AG04450 (cell line): ENCODE measurements around the gene GGN. TPM values are rescaled to one million over a fixed set of nuclear protein-coding genes. Genes with fewer than 3 reads are reported as not detected.
A peak's percentile ranks its signal among the peaks of the same experiment; 100 is the strongest.

Source experiments
- CTCF ChIA-PET: fragments of 300-600, 350-600 bp; formaldehyde crosslinking; extraction: SDS; loops from one replicate; lab custom pipeline; 2022; ENCODE audit warnings: antibody characterized with exemption, inconsistent platforms; lab: Charles Lee
- POLR2A ChIA-PET: fragments of 350-600 bp; formaldehyde crosslinking; extraction: SDS; loops from one replicate; lab custom pipeline; 2021; ENCODE audit warnings: antibody characterized with exemption, inconsistent platforms; lab: Yijun Ruan, JAX
- DNase-seq: peaks from one replicate; pipeline ENCODE4 v3.0.0-alpha.2; 2011; ENCODE audit warnings: low read depth, low spot score
- H3K27ac ChIP-seq: one replicate; pipeline ENCODE4 v1.5.1; 2012; ENCODE audit warnings: low read depth, low read length, control low read depth
- H3K27me3 ChIP-seq: one replicate; pipeline ENCODE4 v1.6.0; 2012; ENCODE audit warnings: low read length; ENCODE audit not compliant: control insufficient read depth, insufficient read depth
- H3K4me3 ChIP-seq: 2 replicates; pipeline ENCODE4 v1.5.1; 2011; ENCODE audit warnings: mild to moderate bottlenecking, low read depth, low read length, control low read depth
- H3K9me3 ChIP-seq: 2 replicates; pipeline ENCODE4 v1.5.1; 2012; ENCODE audit warnings: low read length; ENCODE audit not compliant: control insufficient read depth, insufficient read depth
- CTCF ChIP-seq: IDR thresholded peaks from 2 replicates; pipeline ENCODE4 v1.5.1; 2011; ENCODE audit warnings: low read depth, low read length, control low read depth, inconsistent platforms
- polyA plus RNA-seq: library from polyadenylated mRNA; depleted of rRNA; stranded (reverse); fragments of >200 nt; gene quantifications from 2 replicates; pipeline ENCODE4 v1.2.3, GENCODE V29; 2011

GGN gene
- polyA plus RNA-seq, 1 experiment, result 0.15 TPM

GRCh38 chr19:38374332-38375097 is 13.3 kb downstream of the GGN start, which contains the start of gene PSMD8:
PSMD8 (plus strand) TSS chr19:38374571; CDS start chr19:38374602, 31 bp downstream.
- DNase-seq, result peak; percentile 95
- H3K4me3 ChIP-seq, result peak within 1 kb of the TSS; percentile 92
- H3K27ac ChIP-seq, result peak within 1 kb of the TSS; percentile 87
- TF ChIP-seq CTCF, result no peak; the same call in 1 of the 2 replicates
- H3K9me3 ChIP-seq, result no peaks in the 10 kb centered on the region
- peaks cover 5% of the 10 kb centered on the region for H3K27me3 ChIP-seq
- ChIA-PET POLR2A (interaction anchor here (0.5 to 2.6 kb wide), 10 partner anchors 13 to 1029 kb away, joined by 3 to 49 read pairs (median 4); partner anchors contain the start of genes FAM98C, GGN and SPRED3), CTCF (interaction anchor here (0.8 to 3.3 kb wide), 12 partner anchors 10 to 475 kb away, joined by 3 to 21 read pairs (median 6); partner anchors contain the start of genes CATSPERG, FAM98C and GGN)

GRCh38 chr19:38373907-38374331 is 13.9 kb downstream of the GGN start:
- TF ChIP-seq CTCF, result no peak
- Histone ChIP-seq H3K27ac (peak overlapping the region; percentile 87), H3K27me3 (peaks cover 5% of the 10 kb centered on the region), H3K9me3 (no peaks in the 10 kb centered on the region), H3K4me3 (peak overlapping the region; percentile 92)
- ChIA-PET CTCF (interaction anchor here (0.8 to 3.3 kb wide), 11 partner anchors 11 to 474 kb away, joined by 3 to 21 read pairs (median 5); partner anchors contain the start of genes CATSPERG, FAM98C and GGN), POLR2A (interaction anchor here (0.6 to 2.6 kb wide), 10 partner anchors 12 to 602 kb away, joined by 3 to 49 read pairs (median 4); partner anchors contain the start of genes FAM98C, FBXO17, GGN and SPRED3)
- no peak for DNase-seq

- H3K4me3 ChIP-seq, result no peak overlapping the region
- DNase-seq, result no peak
- POLR2A ChIA-PET, result no interaction called here
- CTCF ChIA-PET, result no interaction called here
- H3K27me3 ChIP-seq, result peaks cover 11% of the 10 kb centered on the region
- no peak overlapping the region for H3K27ac ChIP-seq
- no peaks in the 10 kb centered on the region for H3K9me3 ChIP-seq
- no peak for TF ChIP-seq CTCF
Observed at GRCh38 chr19:38371081-38371480, 16.8 kb downstream of the GGN start.

GRCh38 chr19:38370299-38370698 is 17.5 kb downstream of the GGN start:
- Histone ChIP-seq H3K27ac (no peak overlapping the region), H3K9me3 (no peaks in the 10 kb centered on the region), H3K4me3 (no peak overlapping the region), H3K27me3 (peaks cover 13% of the 10 kb centered on the region)
- TF ChIP-seq CTCF, result no peak
- CTCF ChIA-PET, result no interaction called here
- DNase-seq, result no peak
- POLR2A ChIA-PET, result no interaction called here

GRCh38 chr19:38369584-38369983 is 18.2 kb downstream of the GGN start:
- no peak for TF ChIP-seq CTCF
- DNase-seq, result no peak
- ChIA-PET CTCF (no interaction called here), POLR2A (no interaction called here)
- peaks cover 16% of the 10 kb centered on the region for H3K27me3 ChIP-seq
- H3K9me3 ChIP-seq, result no peaks in the 10 kb centered on the region; the same call in 1 of the 2 replicates
- H3K4me3 ChIP-seq, result no peak overlapping the region
- no peak overlapping the region for H3K27ac ChIP-seq
